Nephron progenitor cell (in vitro differentiated cells): ENCODE data around the gene SLC43A2.

Experiments
- DNase-seq: peaks from one replicate; pipeline ENCODE4 v3.0.0; 2021
- H3K27ac Mint-ChIP-seq: 2 replicates; pipeline ENCODE4 v1.8.0; 2021; ENCODE audit warnings: mild to moderate bottlenecking, moderate library complexity, mixed read lengths
- H3K27me3 Mint-ChIP-seq: 2 replicates; pipeline ENCODE4 v1.8.0; 2021; ENCODE audit warnings: mild to moderate bottlenecking, low read depth, mixed read lengths; ENCODE audit not compliant: poor library complexity
- H3K36me3 Mint-ChIP-seq: 2 replicates; pipeline ENCODE4 v1.8.0; 2021; ENCODE audit warnings: low read depth, mixed read lengths
- H3K4me1 Mint-ChIP-seq: 2 replicates; pipeline ENCODE4 v1.8.0; 2021; ENCODE audit warnings: mixed read lengths
- H3K4me3 Mint-ChIP-seq: 2 replicates; pipeline ENCODE4 v1.8.0; 2021; ENCODE audit warnings: mild to moderate bottlenecking, moderate library complexity, mixed read lengths
- H3K9me3 Mint-ChIP-seq: 2 replicates; pipeline ENCODE4 v1.8.0; 2021; ENCODE audit warnings: mild to moderate bottlenecking, moderate library complexity, mixed read lengths
- TF ChIP-seq, protein P1 (sequence below): fragments of 200-600 bp; sonication (generic); IDR thresholded peaks from 2 replicates; pipeline ENCODE4 v1.5.0; 2021; ENCODE audit warnings: antibody characterized with exemption

SLC43A2 gene

DNA sequence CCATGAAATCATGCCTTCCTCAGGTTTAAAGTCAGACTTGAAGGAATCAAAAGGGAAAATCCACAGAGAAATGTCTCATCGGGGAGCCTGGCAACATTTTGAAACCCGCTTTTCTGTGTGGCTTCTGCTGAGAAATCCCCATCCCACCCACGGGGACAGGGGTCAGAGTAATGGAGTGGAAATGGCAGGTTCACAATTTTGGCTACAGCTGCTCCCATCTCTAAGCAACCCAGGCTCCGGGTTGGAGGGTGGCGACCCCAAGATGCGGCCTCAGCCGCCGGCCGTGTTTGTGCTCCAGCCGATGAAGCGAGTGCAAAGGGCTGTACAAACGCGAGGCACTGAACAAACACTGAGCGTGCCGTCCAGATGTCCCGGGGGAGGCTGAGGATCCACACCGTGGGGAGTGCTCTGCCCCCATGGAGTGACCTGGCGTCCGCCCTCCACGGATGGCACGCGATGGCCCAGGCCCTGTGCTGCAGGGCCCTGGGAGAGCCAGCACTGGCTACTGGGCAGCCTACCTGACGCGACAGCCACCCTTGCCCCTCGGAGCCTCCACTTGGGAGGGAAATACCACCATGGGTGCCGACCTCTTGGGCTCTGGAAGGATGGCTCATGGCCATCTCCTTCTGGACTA lies 22.2 kb downstream of the SLC43A2 start:
- TF ChIP-seq, protein P1, sequence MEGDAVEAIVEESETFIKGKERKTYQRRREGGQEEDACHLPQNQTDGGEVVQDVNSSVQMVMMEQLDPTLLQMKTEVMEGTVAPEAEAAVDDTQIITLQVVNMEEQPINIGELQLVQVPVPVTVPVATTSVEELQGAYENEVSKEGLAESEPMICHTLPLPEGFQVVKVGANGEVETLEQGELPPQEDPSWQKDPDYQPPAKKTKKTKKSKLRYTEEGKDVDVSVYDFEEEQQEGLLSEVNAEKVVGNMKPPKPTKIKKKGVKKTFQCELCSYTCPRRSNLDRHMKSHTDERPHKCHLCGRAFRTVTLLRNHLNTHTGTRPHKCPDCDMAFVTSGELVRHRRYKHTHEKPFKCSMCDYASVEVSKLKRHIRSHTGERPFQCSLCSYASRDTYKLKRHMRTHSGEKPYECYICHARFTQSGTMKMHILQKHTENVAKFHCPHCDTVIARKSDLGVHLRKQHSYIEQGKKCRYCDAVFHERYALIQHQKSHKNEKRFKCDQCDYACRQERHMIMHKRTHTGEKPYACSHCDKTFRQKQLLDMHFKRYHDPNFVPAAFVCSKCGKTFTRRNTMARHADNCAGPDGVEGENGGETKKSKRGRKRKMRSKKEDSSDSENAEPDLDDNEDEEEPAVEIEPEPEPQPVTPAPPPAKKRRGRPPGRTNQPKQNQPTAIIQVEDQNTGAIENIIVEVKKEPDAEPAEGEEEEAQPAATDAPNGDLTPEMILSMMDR: no peak
- Mint-ChIP-seq H3K27ac (no peak overlapping the region), H3K9me3 (peaks cover 7% of the 10 kb centered on the region), H3K4me3 (no peak overlapping the region), H3K27me3 (peaks cover 2% of the 10 kb centered on the region), H3K4me1 (peaks cover 43% of the 10 kb centered on the region), H3K36me3 (peaks cover 4% of the 10 kb centered on the region)
- DNase-seq: peak; percentile 30

DNA sequence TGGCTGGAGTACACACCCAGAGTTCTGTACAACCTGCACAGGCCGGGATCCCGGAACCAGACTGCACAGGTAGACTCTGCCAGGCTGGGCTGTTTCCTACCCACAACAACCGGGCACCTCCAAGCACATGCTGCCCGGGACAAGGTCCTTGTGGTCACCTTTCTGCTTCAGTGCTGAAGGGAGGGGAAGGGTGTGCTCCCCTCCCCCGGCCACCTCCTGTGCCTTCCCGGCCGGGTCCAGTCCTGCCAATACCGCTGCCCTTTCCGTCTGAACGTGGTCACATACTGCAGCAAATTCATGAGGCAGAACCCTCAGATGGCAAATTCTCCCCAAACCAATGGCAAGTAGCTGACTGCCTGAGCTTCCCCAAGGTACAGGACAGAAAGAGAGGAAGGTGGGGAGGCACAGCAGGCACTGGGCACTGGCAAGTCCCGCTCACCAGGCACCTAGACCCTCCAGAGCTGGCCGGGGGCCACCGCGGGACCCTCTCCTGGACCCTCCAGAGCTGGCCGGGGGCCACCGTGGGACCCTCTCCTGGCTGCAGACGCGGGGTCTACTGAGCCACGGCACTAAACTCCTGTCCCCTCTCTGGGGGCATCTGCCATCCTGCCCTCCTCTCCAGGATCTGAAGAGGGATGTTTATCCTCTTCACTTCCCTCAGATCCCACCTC lies 22.8 kb downstream of the SLC43A2 start:
- TF ChIP-seq, protein P1: no peak
- DNase-seq: no peak
- Mint-ChIP-seq H3K4me3 (peak overlapping the region; percentile 40), H3K27me3 (no peaks in the 10 kb centered on the region), H3K27ac (no peak overlapping the region), H3K4me1 (peaks cover 43% of the 10 kb centered on the region), H3K9me3 (peaks cover 13% of the 10 kb centered on the region), H3K36me3 (peaks cover 9% of the 10 kb centered on the region)

DNA sequence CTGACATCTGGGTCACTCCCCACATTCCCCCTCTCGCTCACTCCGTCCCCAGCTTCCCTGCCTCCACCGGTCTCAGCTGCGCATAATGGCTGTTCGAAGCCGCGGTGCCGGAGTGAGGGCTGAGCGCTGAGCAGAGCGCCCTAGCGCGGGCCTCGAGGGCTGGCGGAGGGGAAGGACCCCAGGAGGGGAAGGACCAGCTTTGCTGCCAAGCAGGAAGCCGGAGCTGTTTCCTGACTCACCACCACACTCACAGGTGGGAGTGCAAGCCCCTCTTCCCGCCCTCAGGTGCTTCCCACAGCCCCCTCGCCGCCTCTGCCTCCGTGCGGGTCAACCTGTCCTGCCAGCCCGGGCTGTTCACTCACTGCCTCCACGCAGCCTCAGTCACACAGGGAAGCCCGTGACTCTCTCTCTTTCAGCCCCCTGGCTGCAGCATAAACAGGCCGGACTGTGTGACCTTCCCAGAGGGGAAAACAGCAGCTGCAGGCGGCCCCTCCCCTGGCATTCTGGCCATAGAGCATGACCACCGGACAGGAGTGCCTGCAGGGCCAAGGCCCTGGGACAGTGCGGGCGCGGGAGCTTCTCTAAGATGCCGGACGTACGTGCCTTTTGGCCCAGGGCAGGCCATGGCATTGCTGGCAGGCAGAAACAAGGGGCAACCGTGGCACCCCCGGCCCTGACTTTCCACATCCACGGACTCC lies 23.7 kb downstream of the SLC43A2 start:
- Mint-ChIP-seq H3K4me3 (peak overlapping the region; percentile 28), H3K36me3 (peaks cover 12% of the 10 kb centered on the region), H3K27me3 (peaks cover 5% of the 10 kb centered on the region), H3K27ac (peak overlapping the region; percentile 71), H3K9me3 (peaks cover 20% of the 10 kb centered on the region), H3K4me1 (peaks cover 43% of the 10 kb centered on the region)
- TF ChIP-seq, protein P1: no peak
- DNase-seq: peak; percentile 49

DNA sequence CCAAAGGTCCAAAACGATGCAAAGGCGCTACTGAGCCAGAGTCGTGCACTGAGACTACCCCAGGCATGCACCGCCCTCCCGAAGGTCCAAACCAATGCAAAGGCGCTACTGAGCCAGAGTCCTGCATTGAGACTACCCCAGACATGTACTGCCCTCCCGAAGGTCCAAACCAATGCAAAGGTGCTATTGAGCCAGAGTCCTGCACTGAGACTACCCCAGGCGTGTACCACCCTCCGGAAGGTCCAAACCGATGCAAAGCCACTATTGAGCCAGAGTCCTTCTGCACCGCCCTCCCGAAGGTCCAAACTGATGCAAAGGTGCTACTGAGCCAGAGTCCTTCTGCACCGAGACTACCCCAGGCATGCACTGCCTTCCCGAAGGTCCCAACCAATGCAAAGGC lies 27.1 kb downstream of the SLC43A2 start:
- DNase-seq: no peak
- Mint-ChIP-seq H3K4me3 (no peak overlapping the region), H3K4me1 (peaks cover 22% of the 10 kb centered on the region), H3K27ac (no peak overlapping the region), H3K9me3 (peaks cover 20% of the 10 kb centered on the region), H3K36me3 (peaks cover 12% of the 10 kb centered on the region), H3K27me3 (peaks cover 12% of the 10 kb centered on the region)
- TF ChIP-seq, protein P1: no peak

DNA sequence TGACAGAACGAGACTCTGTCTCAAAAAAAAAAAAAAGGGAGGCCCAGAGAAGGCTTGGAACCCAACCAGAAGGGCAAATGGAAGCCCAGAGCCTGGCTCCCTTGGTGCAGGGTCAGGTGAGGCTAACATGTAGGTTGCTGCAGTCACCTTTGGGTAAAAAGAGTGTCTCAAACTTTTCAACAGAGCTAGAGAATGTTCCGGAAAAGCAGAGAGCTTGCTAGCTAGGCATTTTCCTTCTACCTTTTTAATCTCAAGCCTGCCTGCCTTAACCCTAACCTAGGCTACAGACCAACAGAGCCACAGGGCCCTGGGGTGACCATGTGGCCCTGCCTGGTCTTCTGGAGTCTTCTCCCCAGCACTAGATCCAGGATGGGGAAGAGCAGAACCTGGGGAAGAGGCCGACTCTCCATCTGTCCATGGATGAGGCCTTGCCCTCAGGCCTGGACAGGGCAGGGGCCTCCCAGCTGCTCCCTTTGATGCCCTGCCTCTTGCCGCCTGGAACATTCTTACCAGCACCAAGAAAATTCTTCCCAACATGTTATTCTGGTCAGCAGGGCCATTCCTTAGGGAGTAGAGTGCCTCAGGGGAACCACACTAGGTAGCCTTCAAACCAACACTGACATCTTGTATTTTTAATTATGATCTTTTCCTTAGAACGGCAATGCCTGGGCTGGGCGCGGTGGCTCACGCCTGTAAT lies 30.1 kb downstream of the SLC43A2 start:
- no peak for DNase-seq
- Mint-ChIP-seq H3K4me3 (no peak overlapping the region), H3K36me3 (peaks cover 12% of the 10 kb centered on the region), H3K27me3 (peaks cover 12% of the 10 kb centered on the region), H3K4me1 (peaks cover 1% of the 10 kb centered on the region), H3K9me3 (peaks cover 20% of the 10 kb centered on the region), H3K27ac (no peak overlapping the region)
- TF ChIP-seq, protein P1: no peak
